HCT116 (cell line): Measurements from ENCODE around the gene BRIP1.
A peak's percentile ranks its signal among the peaks of the same experiment; 100 is the strongest.

Source experiments
- EZH2phosphoT487 ChIP-seq: fragments of 200-600 bp; IDR thresholded peaks from 2 replicates; pipeline ENCODE4 v1.6.1; 2018; ENCODE audit warnings: antibody characterized with exemption, borderline replicate concordance
- POLR2A ChIP-seq: IDR thresholded peaks from 2 replicates; pipeline ENCODE4 v1.7.0; 2011; ENCODE audit warnings: borderline replicate concordance; ENCODE audit not compliant: insufficient read depth, insufficient read length; ENCODE audit errors: extremely low read depth
- TF ChIP-seq, protein P1 (sequence below): IDR thresholded peaks from 2 replicates; pipeline ENCODE4 v1.6.1; 2012; ENCODE audit warnings: low read depth
- TF ChIP-seq, protein P2 (sequence below), 3 experiments: fragments of 200-600 bp in 1 of 3; sonication (generic) in 1 of 3; IDR thresholded peaks in 2 of 3; conservative IDR thresholded peaks in 1 of 3; 2 replicates each; pipeline ENCODE4 v1.5.1; 2012 to 2017; ENCODE audit warnings: low read depth in 2 of 3, low read length in 2 of 3, antibody characterized with exemption in 1 of 3, borderline replicate concordance in 1 of 3, control low read depth in 1 of 3, mild to moderate bottlenecking in 1 of 3, mixed read lengths in 1 of 3, mixed run types in 1 of 3, moderate library complexity in 1 of 3; ENCODE audit not compliant: insufficient read depth in 1 of 3

DNA sequence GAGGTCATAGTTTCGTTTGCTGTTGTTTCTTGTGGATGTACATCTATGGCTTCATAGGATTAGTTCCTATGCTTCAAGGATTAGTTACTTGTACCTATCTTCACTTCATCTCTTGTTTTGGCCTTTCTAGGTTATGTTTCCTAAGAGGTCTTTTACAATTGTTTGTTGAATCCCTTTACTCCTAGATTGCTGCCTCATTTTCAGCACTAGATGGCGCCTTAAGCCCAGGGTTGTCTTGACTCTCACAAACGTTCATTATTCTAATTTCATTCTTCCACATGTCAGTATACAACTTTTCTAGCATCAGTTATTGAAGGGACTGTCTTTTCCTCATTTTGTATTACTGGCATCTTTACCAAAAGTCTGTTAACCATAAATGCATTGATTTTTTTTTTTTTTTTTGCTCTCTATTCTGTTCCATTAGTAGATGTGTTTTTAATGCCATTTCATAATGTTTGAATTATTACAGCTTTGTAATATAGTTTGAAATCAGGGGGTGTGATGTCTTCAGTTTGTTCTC, 227.4 kb downstream of the BRIP1 start:
- TF ChIP-seq, protein P1, sequence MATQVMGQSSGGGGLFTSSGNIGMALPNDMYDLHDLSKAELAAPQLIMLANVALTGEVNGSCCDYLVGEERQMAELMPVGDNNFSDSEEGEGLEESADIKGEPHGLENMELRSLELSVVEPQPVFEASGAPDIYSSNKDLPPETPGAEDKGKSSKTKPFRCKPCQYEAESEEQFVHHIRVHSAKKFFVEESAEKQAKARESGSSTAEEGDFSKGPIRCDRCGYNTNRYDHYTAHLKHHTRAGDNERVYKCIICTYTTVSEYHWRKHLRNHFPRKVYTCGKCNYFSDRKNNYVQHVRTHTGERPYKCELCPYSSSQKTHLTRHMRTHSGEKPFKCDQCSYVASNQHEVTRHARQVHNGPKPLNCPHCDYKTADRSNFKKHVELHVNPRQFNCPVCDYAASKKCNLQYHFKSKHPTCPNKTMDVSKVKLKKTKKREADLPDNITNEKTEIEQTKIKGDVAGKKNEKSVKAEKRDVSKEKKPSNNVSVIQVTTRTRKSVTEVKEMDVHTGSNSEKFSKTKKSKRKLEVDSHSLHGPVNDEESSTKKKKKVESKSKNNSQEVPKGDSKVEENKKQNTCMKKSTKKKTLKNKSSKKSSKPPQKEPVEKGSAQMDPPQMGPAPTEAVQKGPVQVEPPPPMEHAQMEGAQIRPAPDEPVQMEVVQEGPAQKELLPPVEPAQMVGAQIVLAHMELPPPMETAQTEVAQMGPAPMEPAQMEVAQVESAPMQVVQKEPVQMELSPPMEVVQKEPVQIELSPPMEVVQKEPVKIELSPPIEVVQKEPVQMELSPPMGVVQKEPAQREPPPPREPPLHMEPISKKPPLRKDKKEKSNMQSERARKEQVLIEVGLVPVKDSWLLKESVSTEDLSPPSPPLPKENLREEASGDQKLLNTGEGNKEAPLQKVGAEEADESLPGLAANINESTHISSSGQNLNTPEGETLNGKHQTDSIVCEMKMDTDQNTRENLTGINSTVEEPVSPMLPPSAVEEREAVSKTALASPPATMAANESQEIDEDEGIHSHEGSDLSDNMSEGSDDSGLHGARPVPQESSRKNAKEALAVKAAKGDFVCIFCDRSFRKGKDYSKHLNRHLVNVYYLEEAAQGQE = no peak
- TF ChIP-seq POLR2A (no peak), EZH2phosphoT487 (no peak)
- TF ChIP-seq, protein P2, sequence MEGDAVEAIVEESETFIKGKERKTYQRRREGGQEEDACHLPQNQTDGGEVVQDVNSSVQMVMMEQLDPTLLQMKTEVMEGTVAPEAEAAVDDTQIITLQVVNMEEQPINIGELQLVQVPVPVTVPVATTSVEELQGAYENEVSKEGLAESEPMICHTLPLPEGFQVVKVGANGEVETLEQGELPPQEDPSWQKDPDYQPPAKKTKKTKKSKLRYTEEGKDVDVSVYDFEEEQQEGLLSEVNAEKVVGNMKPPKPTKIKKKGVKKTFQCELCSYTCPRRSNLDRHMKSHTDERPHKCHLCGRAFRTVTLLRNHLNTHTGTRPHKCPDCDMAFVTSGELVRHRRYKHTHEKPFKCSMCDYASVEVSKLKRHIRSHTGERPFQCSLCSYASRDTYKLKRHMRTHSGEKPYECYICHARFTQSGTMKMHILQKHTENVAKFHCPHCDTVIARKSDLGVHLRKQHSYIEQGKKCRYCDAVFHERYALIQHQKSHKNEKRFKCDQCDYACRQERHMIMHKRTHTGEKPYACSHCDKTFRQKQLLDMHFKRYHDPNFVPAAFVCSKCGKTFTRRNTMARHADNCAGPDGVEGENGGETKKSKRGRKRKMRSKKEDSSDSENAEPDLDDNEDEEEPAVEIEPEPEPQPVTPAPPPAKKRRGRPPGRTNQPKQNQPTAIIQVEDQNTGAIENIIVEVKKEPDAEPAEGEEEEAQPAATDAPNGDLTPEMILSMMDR (IDR thresholded peaks at IDR 0.05 in 2 of 3, conservative IDR thresholded peaks at IDR 0.05 in 1 of 3; ENCODE audit: borderline replicate concordance in 1 of 3, insufficient read depth in 1 of 3, low read depth in 2 of 3, low read length in 2 of 3) = peak; percentile 88 to 99 (median 89)
